Effector memory CD4-positive, alpha-beta T cell (primary cell): ENCODE measurements around the gene EHF.

Source experiments
- DNase-seq, 3 donors: peaks; one replicate each; pipeline ENCODE4 v3.0.0-alpha.2; 2020
- H3K27ac ChIP-seq: 2 replicates; pipeline ENCODE4 v1.7.0; 2013; ENCODE audit warnings: mild to moderate bottlenecking, low read length, moderate library complexity; ENCODE audit not compliant: insufficient read depth, poor library complexity, severe bottlenecking
- H3K27me3 ChIP-seq: replicated peaks from 2 replicates; pipeline ENCODE4 v1.7.0; 2013; ENCODE audit warnings: mild to moderate bottlenecking, low read length; ENCODE audit not compliant: insufficient read depth, control insufficient read depth, poor library complexity, severe bottlenecking
- H3K36me3 ChIP-seq: 2 replicates; pipeline ENCODE4 v1.7.0; 2013; ENCODE audit warnings: mild to moderate bottlenecking, low read length, moderate library complexity; ENCODE audit not compliant: control insufficient read depth, insufficient read depth
- H3K4me1 ChIP-seq: 2 replicates; pipeline ENCODE4 v1.7.0; 2013; ENCODE audit warnings: low read length, mild to moderate bottlenecking; ENCODE audit not compliant: control insufficient read depth, insufficient read depth, poor library complexity, severe bottlenecking
- H3K4me3 ChIP-seq: 2 replicates; pipeline ENCODE4 v1.7.0; 2013; ENCODE audit warnings: low read length, low read depth, mild to moderate bottlenecking; ENCODE audit not compliant: insufficient read depth, poor library complexity, severe bottlenecking
- H3K9me3 ChIP-seq: 2 replicates; pipeline ENCODE4 v1.7.0; 2013; ENCODE audit warnings: mild to moderate bottlenecking, low read length, moderate library complexity; ENCODE audit not compliant: control insufficient read depth

EHF gene

GRCh38 chr11:34658071-34659015 is 37.5 kb downstream of the EHF start:
- no peak for DNase-seq
- Histone ChIP-seq H3K9me3 (no peaks in the 10 kb centered on the region), H3K36me3 (no peaks in the 10 kb centered on the region), H3K4me1 (no peaks in the 10 kb centered on the region), H3K4me3 (no peak overlapping the region), H3K27me3 (no peaks in the 10 kb centered on the region), H3K27ac (no peak overlapping the region)

GRCh38 chr11:34659096-34659733 is 38.3 kb downstream of the EHF start:
- Histone ChIP-seq H3K9me3 (no peaks in the 10 kb centered on the region), H3K36me3 (no peaks in the 10 kb centered on the region), H3K27ac (no peak overlapping the region), H3K4me3 (no peak overlapping the region), H3K27me3 (no peaks in the 10 kb centered on the region), H3K4me1 (no peaks in the 10 kb centered on the region)
- no peak for DNase-seq

DNA sequence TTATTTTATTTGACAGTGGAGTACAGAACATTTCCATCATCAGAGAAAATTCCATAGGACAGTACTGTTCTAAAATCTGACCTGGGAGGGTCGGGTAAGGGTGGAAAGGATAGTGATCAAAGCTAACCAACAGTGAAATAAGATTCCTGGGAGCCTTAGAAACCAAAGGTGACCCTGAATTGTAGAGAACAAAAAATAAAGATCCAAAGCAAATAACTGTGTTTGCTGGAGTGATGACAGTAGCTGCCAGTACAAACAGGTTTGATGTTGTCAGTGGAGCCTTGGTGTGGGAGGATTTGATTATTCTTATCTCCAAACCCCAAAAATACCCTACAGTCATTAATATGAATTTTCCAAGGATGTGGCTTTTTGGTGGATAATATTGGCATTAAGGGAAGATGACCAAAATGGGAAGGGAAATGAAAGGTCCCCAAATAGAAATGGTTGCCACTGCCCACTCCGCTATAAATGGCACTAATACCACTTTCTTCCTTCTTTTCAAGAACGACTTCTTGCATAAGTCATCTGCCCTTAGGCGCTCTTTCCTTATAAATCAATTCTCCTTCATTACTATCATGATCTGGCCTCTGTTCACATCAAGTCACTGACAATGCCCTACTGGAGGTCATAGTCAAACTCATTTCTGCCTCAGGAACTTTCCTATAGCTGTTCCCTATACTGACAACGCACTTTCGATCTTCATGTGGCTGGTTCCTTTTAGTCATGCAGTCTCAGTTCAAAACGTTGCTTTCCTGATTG is 44.4 kb downstream of the EHF start:
- no peak overlapping the region for H3K27ac ChIP-seq
- no peaks in the 10 kb centered on the region for H3K36me3 ChIP-seq
- no peak overlapping the region for H3K4me3 ChIP-seq
- no peaks in the 10 kb centered on the region for H3K27me3 ChIP-seq
- no peaks in the 10 kb centered on the region for H3K4me1 ChIP-seq
- H3K9me3 ChIP-seq = no peaks in the 10 kb centered on the region
- no peak for DNase-seq

- Histone ChIP-seq H3K27me3 (no peaks in the 10 kb centered on the region), H3K4me3 (no peak overlapping the region), H3K4me1 (no peaks in the 10 kb centered on the region), H3K9me3 (no peaks in the 10 kb centered on the region), H3K36me3 (no peaks in the 10 kb centered on the region), H3K27ac (no peak overlapping the region)
- no peak for DNase-seq
Measured at GRCh38 chr11:34667810-34668582, 47.1 kb downstream of the EHF start.

GRCh38 chr11:34668583-34669053 is 47.7 kb downstream of the EHF start:
- Histone ChIP-seq H3K27me3 (no peaks in the 10 kb centered on the region), H3K27ac (no peak overlapping the region), H3K36me3 (no peaks in the 10 kb centered on the region), H3K4me3 (no peak overlapping the region), H3K4me1 (no peaks in the 10 kb centered on the region), H3K9me3 (no peaks in the 10 kb centered on the region)
- no peak for DNase-seq

DNA sequence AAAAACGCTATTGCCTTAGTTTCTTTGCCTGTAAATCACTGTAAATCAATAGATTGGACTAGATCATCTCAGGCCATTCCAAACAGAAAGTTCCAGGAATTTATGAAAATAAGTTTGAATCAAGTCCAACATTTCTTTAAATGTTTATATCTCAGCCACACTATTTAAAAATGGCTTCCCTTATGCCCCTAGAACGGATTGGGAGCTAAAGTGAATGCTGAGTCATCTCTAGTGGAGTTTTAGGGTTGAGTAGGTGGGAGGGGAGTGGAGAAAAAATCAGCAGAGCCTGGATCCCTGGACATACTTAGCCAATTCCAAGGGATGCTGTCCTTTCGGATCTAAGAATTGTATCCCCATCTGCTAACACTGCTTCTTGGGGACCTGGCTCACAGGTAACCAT is 48.6 kb downstream of the EHF start:
- H3K27me3 ChIP-seq = no peaks in the 10 kb centered on the region
- no peak for DNase-seq
- H3K36me3 ChIP-seq = no peaks in the 10 kb centered on the region
- H3K4me3 ChIP-seq = no peak overlapping the region
- no peaks in the 10 kb centered on the region for H3K4me1 ChIP-seq
- H3K27ac ChIP-seq = no peak overlapping the region
- H3K9me3 ChIP-seq = no peaks in the 10 kb centered on the region

GRCh38 chr11:34671117-34671516 is 50.2 kb downstream of the EHF start:
- no peaks in the 10 kb centered on the region for H3K4me1 ChIP-seq
- no peaks in the 10 kb centered on the region for H3K27me3 ChIP-seq
- H3K9me3 ChIP-seq = no peaks in the 10 kb centered on the region
- no peak overlapping the region for H3K27ac ChIP-seq
- H3K36me3 ChIP-seq = no peaks in the 10 kb centered on the region
- no peak for DNase-seq
- no peak overlapping the region for H3K4me3 ChIP-seq

DNA sequence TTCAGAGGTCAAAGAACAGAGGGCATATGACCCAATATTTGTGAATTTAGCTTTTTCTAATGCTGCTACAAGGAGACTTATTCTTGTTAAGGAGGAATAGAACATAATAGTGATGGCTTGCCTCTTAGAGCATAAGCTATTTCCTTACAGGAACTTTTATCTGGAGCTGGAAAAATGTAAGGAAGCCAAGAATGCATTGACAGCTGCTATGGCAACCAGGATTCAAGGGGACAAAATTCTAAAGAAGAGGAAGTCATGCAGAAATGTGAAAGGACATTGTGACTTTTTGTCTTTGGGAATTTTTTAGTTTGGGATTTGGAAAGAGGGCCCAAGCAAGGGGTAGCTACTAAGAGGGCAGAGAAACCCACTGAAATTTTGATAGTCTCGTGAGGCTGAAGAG is 51.1 kb downstream of the EHF start:
- Histone ChIP-seq H3K27ac (no peak overlapping the region), H3K9me3 (no peaks in the 10 kb centered on the region), H3K27me3 (no peaks in the 10 kb centered on the region), H3K4me3 (no peak overlapping the region), H3K4me1 (no peaks in the 10 kb centered on the region), H3K36me3 (no peaks in the 10 kb centered on the region)
- no peak for DNase-seq

- H3K4me3 ChIP-seq = no peak overlapping the region
- peaks cover 2% of the 10 kb centered on the region for H3K27me3 ChIP-seq
- no peak for DNase-seq
- no peaks in the 10 kb centered on the region for H3K36me3 ChIP-seq
- no peaks in the 10 kb centered on the region for H3K9me3 ChIP-seq
- H3K27ac ChIP-seq = no peak overlapping the region
- H3K4me1 ChIP-seq = no peaks in the 10 kb centered on the region
Measured at GRCh38 chr11:34674038-34674437, 53.1 kb downstream of the EHF start.
